Measurements from ENCODE around the gene TSHR.
"Not testable (repeated sequence)": the region's sequence is repeated elsewhere in the genome, so short reads cannot be mapped to it uniquely, and the experiment has no call there.

The TSHR gene

GRCh38 chr14:80951491-80951890, 3.9 kb upstream of the TSHR start:
- TF ChIP-seq ZFX (IDR thresholded peaks at IDR 0.05; ENCODE audit: borderline replicate concordance) (no peak), CTCF (IDR thresholded peaks at IDR 0.05) (no peak)
- no peak overlapping the region for H3K27ac ChIP-seq

- not testable (repeated sequence) for H3K27ac ChIP-seq
These were observed 2.2 kb upstream of the TSHR start for GRCh38 chr14:80953211-80953610.

GRCh38 chr14:80954687-80955299, 628 bp upstream of the TSHR start:
- no peak overlapping the region for H3K27ac ChIP-seq

GRCh38 chr14:80956102-80956501, 681 bp downstream of the TSHR start:
- H3K27ac ChIP-seq: no peak overlapping the region
- TF ChIP-seq CTCF (IDR thresholded peaks at IDR 0.05) (no peak), ZFX (IDR thresholded peaks at IDR 0.05; ENCODE audit: borderline replicate concordance) (no peak)

More at GRCh38 chr14:80954687-80955299, 628 bp upstream of the TSHR start:
- TF ChIP-seq CTCF (IDR thresholded peaks at IDR 0.05) (peak; percentile 85), ZFX (IDR thresholded peaks at IDR 0.05; ENCODE audit: borderline replicate concordance) (no peak)

- TF ChIP-seq CTCF (IDR thresholded peaks at IDR 0.05) (no peak), ZFX (IDR thresholded peaks at IDR 0.05; ENCODE audit: borderline replicate concordance) (no peak)
- no peak overlapping the region for H3K27ac ChIP-seq
These were observed 1.5 kb downstream of the TSHR start for GRCh38 chr14:80956922-80957321.

GRCh38 chr14:80957613-80958012, 2.2 kb downstream of the TSHR start:
- TF ChIP-seq ZFX (IDR thresholded peaks at IDR 0.05; ENCODE audit: borderline replicate concordance) (no peak), CTCF (IDR thresholded peaks at IDR 0.05) (no peak)
- no peak overlapping the region for H3K27ac ChIP-seq

GRCh38 chr14:80958226-80958625, 2.8 kb downstream of the TSHR start:
- no peak overlapping the region for H3K27ac ChIP-seq
- no peak for TF ChIP-seq ZFX (IDR thresholded peaks at IDR 0.05; ENCODE audit: borderline replicate concordance)
- TF ChIP-seq CTCF (IDR thresholded peaks at IDR 0.05): no peak

- no peak overlapping the region for H3K27ac ChIP-seq
- TF ChIP-seq CTCF (IDR thresholded peaks at IDR 0.05): no peak
These were observed 3.5 kb downstream of the TSHR start for GRCh38 chr14:80958939-80959338.
